ENCODE data around the gene ATXN7L1.

Gene ATXN7L1

DNA sequence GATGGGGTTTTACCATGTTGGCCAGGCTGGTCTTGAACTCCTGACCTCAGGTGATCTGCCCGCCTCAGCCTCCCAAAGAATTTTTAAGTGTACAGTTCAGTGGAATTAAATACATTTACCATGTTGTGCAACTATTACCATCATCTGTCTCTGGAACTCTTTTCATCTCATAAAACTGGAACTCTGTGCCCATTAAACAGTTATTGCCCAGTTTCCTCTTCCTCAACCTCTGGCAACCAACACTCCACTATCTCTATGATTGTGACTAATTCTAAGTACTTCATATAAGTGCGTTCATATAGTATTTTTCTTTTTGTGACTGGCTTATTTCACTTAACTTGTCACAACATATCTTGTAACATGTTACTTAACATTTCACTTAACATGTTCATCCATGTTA, 41.3 kb upstream of the ATXN7L1 start:
- Histone ChIP-seq H4K8ac (ENCODE audit: low read depth, low read length) (no peak overlapping the region), H2BK5ac (ENCODE audit: low read depth, low read length, poor library complexity) (no peak overlapping the region), H3K4me3 (ENCODE audit: low read depth, low read length) (no peak overlapping the region), H3K9ac (ENCODE audit: low read length) (no peak overlapping the region), H2AFZ (ENCODE audit: insufficient read depth, low read length, poor library complexity) (no peak overlapping the region), H3K79me1 (ENCODE audit: low read length) (no peaks in the 10 kb centered on the region), H3K18ac (ENCODE audit: low read length) (no peak overlapping the region), H3K14ac (ENCODE audit: low read length) (no peak overlapping the region), H2BK120ac (ENCODE audit: insufficient read depth, low read length, poor library complexity) (no peak overlapping the region), H3K36me3 (ENCODE audit: control insufficient read depth in 1 of 2, insufficient read depth in 2 of 2, low read length in 2 of 2) (no peaks in the 10 kb centered on the region), H3K4me1 (ENCODE audit: control insufficient read depth in 1 of 2, insufficient read depth in 2 of 2, low read length in 2 of 2) (no peaks in the 10 kb centered on the region), H3K4ac (ENCODE audit: low read depth, low read length) (no peak overlapping the region), H3K23ac (ENCODE audit: low read length) (no peak overlapping the region), H2AK5ac (ENCODE audit: low read length) (no peak overlapping the region), H3K27me3 (ENCODE audit: insufficient read depth, low read length) (no peaks in the 10 kb centered on the region), H4K91ac (ENCODE audit: low read depth, low read length) (no peak overlapping the region), H3K27ac (ENCODE audit: low read depth, low read length) (no peak overlapping the region), H3K9me3 (ENCODE audit: insufficient read depth, low read depth, low read length) (no peaks in the 10 kb centered on the region), H4K12ac (ENCODE audit: low read depth, low read length) (no peak overlapping the region), H3K4me2 (ENCODE audit: low read length) (no peak overlapping the region), H2BK12ac (ENCODE audit: low read length) (no peak overlapping the region), H3K79me2 (ENCODE audit: control insufficient read depth, insufficient read depth, low read length, poor library complexity) (no peaks in the 10 kb centered on the region)
- no CpG with 5 or more reads among the region's 2 CpGs for WGBS (ENCODE audit: extremely low coverage, insufficient coverage, insufficient read length)
- no peak for DNase-seq

DNA sequence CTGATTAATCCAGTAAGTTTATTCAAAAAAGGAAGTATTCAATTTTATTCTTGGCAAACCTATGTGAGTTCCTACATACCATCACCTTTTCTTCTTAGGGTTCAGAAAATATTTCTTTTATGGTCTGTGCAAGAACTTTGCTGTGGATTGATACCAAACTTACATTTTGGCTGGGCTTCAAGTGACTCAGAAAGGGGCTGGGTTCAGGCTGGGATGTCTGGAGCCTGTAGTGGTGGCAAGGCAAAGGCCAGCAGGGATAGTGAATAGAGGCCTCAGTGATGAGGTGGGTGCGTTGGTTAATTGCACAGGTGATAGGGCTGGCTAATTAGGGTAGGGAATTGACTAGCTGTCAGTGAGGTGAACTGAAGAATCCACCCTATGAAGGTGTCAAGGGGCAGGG, 40.2 kb upstream of the ATXN7L1 start:
- no peak overlapping the region for H4K91ac ChIP-seq (ENCODE audit: low read depth, low read length)
- H3K4me1 ChIP-seq (ENCODE audit: control insufficient read depth in 1 of 2, insufficient read depth in 2 of 2, low read length in 2 of 2), result no peaks in the 10 kb centered on the region
- H3K9ac ChIP-seq (ENCODE audit: low read length), result no peak overlapping the region
- H3K4me2 ChIP-seq (ENCODE audit: low read length), result no peak overlapping the region
- H3K27me3 ChIP-seq (ENCODE audit: insufficient read depth, low read length), result no peaks in the 10 kb centered on the region
- H3K14ac ChIP-seq (ENCODE audit: low read length), result no peak overlapping the region
- no peaks in the 10 kb centered on the region for H3K36me3 ChIP-seq (ENCODE audit: control insufficient read depth in 1 of 2, insufficient read depth in 2 of 2, low read length in 2 of 2)
- no peak overlapping the region for H3K27ac ChIP-seq (ENCODE audit: low read depth, low read length)
- H2AFZ ChIP-seq (ENCODE audit: insufficient read depth, low read length, poor library complexity), result no peak overlapping the region
- H4K8ac ChIP-seq (ENCODE audit: low read depth, low read length), result no peak overlapping the region
- no peak for DNase-seq
- H3K4ac ChIP-seq (ENCODE audit: low read depth, low read length), result no peak overlapping the region
- no peaks in the 10 kb centered on the region for H3K9me3 ChIP-seq (ENCODE audit: insufficient read depth, low read depth, low read length)
- no peak overlapping the region for H2BK12ac ChIP-seq (ENCODE audit: low read length)
- H3K18ac ChIP-seq (ENCODE audit: low read length), result no peak overlapping the region
- H2AK5ac ChIP-seq (ENCODE audit: low read length), result no peak overlapping the region
- no peak overlapping the region for H2BK5ac ChIP-seq (ENCODE audit: low read depth, low read length, poor library complexity)
- H2BK120ac ChIP-seq (ENCODE audit: insufficient read depth, low read length, poor library complexity), result no peak overlapping the region
- no peak overlapping the region for H4K12ac ChIP-seq (ENCODE audit: low read depth, low read length)
- H3K79me2 ChIP-seq (ENCODE audit: control insufficient read depth, insufficient read depth, low read length, poor library complexity), result no peaks in the 10 kb centered on the region
- H3K23ac ChIP-seq (ENCODE audit: low read length), result no peak overlapping the region
- no peaks in the 10 kb centered on the region for H3K79me1 ChIP-seq (ENCODE audit: low read length)
- no CpG with 5 or more reads among the region's 1 CpG for WGBS (ENCODE audit: extremely low coverage, insufficient coverage, insufficient read length)
- H3K4me3 ChIP-seq (ENCODE audit: low read depth, low read length), result no peak overlapping the region

DNA sequence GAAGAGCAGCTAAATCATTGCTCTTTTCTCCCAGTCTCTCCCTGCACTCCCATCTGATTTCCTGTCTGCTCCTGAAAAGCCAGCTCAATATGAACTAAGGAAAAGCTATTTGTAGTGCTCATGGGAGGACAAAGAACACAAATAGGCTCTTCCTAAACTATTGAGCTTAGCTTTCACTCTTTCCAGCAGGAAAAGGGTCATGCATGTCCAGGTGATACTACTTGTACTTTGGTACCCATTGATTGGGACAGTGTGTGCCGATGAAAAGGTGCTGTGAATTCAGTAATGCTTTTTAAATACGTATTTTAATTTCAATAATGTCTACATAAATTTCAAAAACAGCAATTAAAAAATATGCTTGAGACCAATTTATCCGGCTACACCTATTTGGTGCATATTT, 37.5 kb upstream of the ATXN7L1 start:
- Histone ChIP-seq H2BK12ac (ENCODE audit: low read length) (no peak overlapping the region), H2BK120ac (ENCODE audit: insufficient read depth, low read length, poor library complexity) (no peak overlapping the region), H3K79me2 (ENCODE audit: control insufficient read depth, insufficient read depth, low read length, poor library complexity) (no peaks in the 10 kb centered on the region), H3K27ac (ENCODE audit: low read depth, low read length) (no peak overlapping the region), H3K4me3 (ENCODE audit: low read depth, low read length) (no peak overlapping the region), H3K4me2 (ENCODE audit: low read length) (no peak overlapping the region), H2BK5ac (ENCODE audit: low read depth, low read length, poor library complexity) (no peak overlapping the region), H3K18ac (ENCODE audit: low read length) (no peak overlapping the region), H3K9me3 (ENCODE audit: insufficient read depth, low read depth, low read length) (no peaks in the 10 kb centered on the region), H3K79me1 (ENCODE audit: low read length) (no peaks in the 10 kb centered on the region), H3K27me3 (ENCODE audit: insufficient read depth, low read length) (no peaks in the 10 kb centered on the region), H3K9ac (ENCODE audit: low read length) (no peak overlapping the region), H3K4me1 (ENCODE audit: control insufficient read depth in 1 of 2, insufficient read depth in 2 of 2, low read length in 2 of 2) (no peaks in the 10 kb centered on the region), H2AFZ (ENCODE audit: insufficient read depth, low read length, poor library complexity) (no peak overlapping the region), H4K12ac (ENCODE audit: low read depth, low read length) (no peak overlapping the region), H3K36me3 (ENCODE audit: control insufficient read depth in 1 of 2, insufficient read depth in 2 of 2, low read length in 2 of 2) (no peaks in the 10 kb centered on the region), H4K8ac (ENCODE audit: low read depth, low read length) (no peak overlapping the region), H3K14ac (ENCODE audit: low read length) (no peak overlapping the region), H3K23ac (ENCODE audit: low read length) (no peak overlapping the region), H4K91ac (ENCODE audit: low read depth, low read length) (no peak overlapping the region), H2AK5ac (ENCODE audit: low read length) (no peak overlapping the region), H3K4ac (ENCODE audit: low read depth, low read length) (no peak overlapping the region)
- no peak for DNase-seq
- no CpG with 5 or more reads among the region's 3 CpGs for WGBS (ENCODE audit: extremely low coverage, insufficient coverage, insufficient read length)

DNA sequence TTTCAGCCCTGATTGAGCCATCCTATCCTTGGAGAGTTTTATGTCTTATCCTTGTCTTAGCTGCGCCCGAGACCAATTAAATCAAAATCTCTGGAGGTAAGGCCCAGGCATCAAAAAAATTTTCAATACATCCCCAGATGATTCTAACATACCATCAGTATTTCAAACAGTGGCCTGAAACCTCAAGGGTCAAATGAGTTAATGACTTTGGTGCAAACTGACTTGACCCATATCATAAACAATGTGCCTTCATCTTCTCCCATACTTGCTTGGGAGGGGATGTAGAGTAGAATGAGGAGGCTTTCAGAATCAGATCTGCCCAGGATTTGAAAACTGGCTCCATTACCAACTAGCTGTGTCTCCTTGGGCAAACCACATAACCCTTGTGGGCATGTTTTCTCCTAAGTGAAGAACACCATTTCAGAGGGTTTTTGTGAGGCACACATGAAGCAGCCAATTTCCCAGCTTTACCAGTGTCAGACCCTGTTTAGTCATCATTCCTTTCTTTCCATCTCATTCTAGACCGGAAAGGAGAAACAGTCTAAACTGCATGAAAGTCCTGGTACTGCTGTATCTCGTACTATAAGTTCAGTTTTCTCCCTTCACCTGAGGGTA, 35.7 kb upstream of the ATXN7L1 start:
- no peak for DNase-seq
- Histone ChIP-seq H3K9ac (ENCODE audit: low read length) (no peak overlapping the region), H2AK5ac (ENCODE audit: low read length) (no peak overlapping the region), H3K79me1 (ENCODE audit: low read length) (no peaks in the 10 kb centered on the region), H3K14ac (ENCODE audit: low read length) (no peak overlapping the region), H2BK12ac (ENCODE audit: low read length) (no peak overlapping the region), H3K4me2 (ENCODE audit: low read length) (no peak overlapping the region), H2AFZ (ENCODE audit: insufficient read depth, low read length, poor library complexity) (no peak overlapping the region), H3K4me3 (ENCODE audit: low read depth, low read length) (no peak overlapping the region), H3K18ac (ENCODE audit: low read length) (no peak overlapping the region), H4K12ac (ENCODE audit: low read depth, low read length) (no peak overlapping the region), H3K4ac (ENCODE audit: low read depth, low read length) (no peak overlapping the region), H3K23ac (ENCODE audit: low read length) (no peak overlapping the region), H2BK5ac (ENCODE audit: low read depth, low read length, poor library complexity) (no peak overlapping the region), H3K9me3 (ENCODE audit: insufficient read depth, low read depth, low read length) (no peaks in the 10 kb centered on the region), H3K36me3 (ENCODE audit: control insufficient read depth in 1 of 2, insufficient read depth in 2 of 2, low read length in 2 of 2) (no peaks in the 10 kb centered on the region), H4K8ac (ENCODE audit: low read depth, low read length) (no peak overlapping the region), H3K4me1 (ENCODE audit: control insufficient read depth in 1 of 2, insufficient read depth in 2 of 2, low read length in 2 of 2) (no peaks in the 10 kb centered on the region), H2BK120ac (ENCODE audit: insufficient read depth, low read length, poor library complexity) (no peak overlapping the region), H3K27me3 (ENCODE audit: insufficient read depth, low read length) (no peaks in the 10 kb centered on the region), H4K91ac (ENCODE audit: low read depth, low read length) (no peak overlapping the region), H3K79me2 (ENCODE audit: control insufficient read depth, insufficient read depth, low read length, poor library complexity) (no peaks in the 10 kb centered on the region), H3K27ac (ENCODE audit: low read depth, low read length) (no peak overlapping the region)
- no CpG with 5 or more reads among the region's 4 CpGs for WGBS (ENCODE audit: extremely low coverage, insufficient coverage, insufficient read length)

All from trophoblast cell (in vitro differentiated cells and primary cell).